CD4-positive, alpha-beta T cell treated with Interleukin-17A for 1 hour (primary cell): ENCODE measurements around the gene TBCCD1.
"Not testable (repeated sequence)": the region's sequence is repeated elsewhere in the genome, so short reads cannot be mapped to it uniquely, and the experiment has no call there.

Experiments used
- DNase-seq: peaks from one replicate; pipeline ENCODE4 v3.0.0-alpha.2; 2020

The TBCCD1 gene

GRCh38 chr3:186596568-186597287 lies 29.6 kb upstream of the TBCCD1 start:
- DNase-seq: no peak

DNA sequence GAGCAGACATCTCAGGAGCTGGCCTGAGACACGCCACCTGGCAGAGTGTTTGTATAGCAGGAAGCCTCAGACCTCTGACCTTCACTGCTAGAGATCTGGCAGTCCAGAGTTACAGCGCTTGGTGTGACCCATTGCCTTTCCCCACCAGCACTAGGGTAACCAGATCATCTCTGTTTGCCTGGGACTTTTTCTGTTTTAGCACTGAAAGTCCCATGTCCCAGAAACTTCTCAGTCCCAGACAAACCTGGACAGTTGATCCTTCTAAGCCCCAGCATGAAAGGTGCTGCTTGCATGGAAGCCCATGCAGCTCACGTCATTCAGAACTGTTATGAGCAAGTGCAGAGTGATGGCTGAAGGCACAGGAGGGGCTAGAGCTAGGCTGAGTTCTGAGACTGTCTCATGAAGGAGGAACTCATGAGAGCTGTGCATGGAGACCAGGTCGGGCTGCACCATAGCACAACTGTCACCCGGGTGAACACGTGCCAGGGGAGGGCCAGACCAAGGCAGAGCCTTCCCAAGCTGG lies 27.5 kb upstream of the TBCCD1 start:
- DNase-seq: no peak

DNA sequence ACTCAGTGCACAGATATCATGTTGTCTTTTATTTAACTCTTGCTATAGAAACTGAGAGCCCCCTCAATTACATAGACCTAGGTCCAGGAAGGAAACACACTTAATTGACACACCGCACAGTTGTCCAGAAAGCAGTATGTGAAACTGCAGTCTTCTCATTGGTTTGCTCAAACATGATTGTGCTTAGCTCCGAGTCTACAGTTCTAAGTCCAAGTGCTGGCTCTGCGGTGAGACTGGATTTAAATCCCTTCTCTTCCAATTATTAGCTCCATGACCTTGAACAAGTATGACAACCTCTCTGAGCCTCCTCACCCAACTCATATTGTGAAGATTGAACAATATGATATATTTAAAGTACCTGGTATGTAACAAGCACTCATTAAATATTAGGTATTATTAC lies 26.7 kb upstream of the TBCCD1 start:
- no peak for DNase-seq

- no peak for DNase-seq
Measured at GRCh38 chr3:186592682-186593081, 25.5 kb upstream of the TBCCD1 start.

GRCh38 chr3:186590580-186591295 lies 23.6 kb upstream of the TBCCD1 start:
- no peak for DNase-seq

DNA sequence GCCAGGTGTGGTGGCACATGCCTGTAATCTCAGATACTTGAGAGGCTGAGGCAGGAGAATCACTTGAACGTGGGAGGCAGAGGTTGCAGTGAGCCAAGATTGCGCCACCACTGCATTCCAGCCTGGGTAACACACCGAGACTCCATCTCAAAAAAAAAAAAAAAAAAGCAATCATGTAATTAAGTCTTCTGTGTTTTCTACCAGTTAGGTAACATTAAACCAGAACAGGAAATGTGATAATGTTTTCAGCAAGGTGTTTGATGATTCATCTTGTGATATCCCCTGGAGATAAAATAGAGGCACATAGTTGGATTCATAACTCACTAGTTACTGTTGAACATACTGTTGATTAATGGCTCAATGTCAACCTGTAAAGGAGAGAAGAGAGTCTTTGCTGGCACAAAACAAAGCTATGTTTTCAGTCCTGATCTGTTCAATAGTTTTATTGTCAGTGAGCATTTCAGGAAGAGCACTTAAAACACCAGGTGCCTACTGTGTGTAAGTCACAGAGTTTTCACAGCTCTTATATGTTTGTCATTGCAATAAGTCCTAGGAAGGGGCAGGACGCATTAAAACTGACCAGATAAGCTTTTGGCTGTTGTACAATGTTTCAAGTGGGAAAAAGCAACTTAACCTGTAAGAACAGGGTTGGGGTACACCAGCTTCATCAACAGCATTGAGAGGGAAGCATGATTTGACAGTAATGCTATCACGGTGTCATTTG lies 22.9 kb upstream of the TBCCD1 start:
- DNase-seq: peak; percentile 40

DNA sequence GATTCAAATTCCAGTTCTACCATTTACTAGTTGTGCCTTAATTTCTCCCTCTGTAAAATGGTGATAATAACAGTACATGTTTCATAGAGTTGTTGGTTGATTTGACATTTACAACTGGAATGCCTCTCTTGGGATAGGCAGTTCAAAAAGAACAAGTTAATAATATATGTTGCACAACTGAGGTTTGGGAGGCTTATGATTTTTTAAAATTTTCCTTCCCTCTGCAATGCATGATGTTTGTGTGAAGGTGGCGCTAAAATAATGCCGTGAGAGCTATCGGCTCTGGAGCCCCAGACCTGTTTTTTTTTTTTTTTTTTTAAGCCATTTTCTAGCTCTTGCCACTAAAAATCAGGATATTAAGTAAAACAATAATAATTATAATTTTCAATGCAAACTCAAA lies 22.0 kb upstream of the TBCCD1 start:
- DNase-seq: no peak

GRCh38 chr3:186588632-186589031 lies 21.5 kb upstream of the TBCCD1 start:
- DNase-seq: no peak

DNA sequence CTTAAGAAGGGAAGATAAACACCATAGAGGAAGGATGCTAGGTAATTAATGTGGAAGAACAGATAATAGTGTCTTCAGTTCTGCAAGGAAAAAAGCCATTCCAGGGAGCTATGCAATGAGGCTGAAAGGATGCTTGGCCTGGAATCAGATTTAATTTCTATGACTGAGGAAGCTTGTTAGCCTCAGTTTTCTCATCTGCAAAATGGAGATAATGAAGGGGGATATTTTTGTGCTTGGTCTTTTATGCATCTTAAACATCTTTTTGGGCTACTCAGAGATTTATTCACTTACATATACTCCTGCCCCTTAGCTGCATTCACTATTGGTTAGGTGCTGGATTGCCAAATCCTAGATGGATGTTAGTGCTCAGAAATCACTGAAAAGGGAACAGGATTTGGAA lies 20.0 kb upstream of the TBCCD1 start:
- DNase-seq: no peak

GRCh38 chr3:186586245-186586644 lies 19.1 kb upstream of the TBCCD1 start:
- not testable (repeated sequence) for DNase-seq

- no peak for DNase-seq
Measured at GRCh38 chr3:186583831-186584230, 16.7 kb upstream of the TBCCD1 start.

GRCh38 chr3:186582541-186582940 lies 15.4 kb upstream of the TBCCD1 start:
- DNase-seq: no peak

DNA sequence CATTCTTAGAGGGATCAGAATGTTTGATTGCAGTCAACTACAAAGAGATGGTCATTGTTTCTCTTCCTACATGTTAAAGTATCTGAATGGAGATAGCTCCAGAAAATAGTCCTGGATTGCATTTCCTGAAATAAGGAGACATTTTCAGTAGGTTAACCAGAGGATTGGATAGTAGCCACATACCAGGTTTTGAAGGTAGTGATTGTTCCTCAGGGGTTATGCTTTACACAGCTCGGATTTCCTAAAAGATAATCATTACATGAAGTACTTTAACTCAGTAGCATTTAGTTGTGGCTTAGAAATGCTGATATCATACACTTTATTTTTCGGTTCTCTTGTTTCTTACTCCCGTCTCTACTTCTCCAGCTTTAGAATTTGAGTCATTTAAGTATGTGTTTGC lies 13.6 kb upstream of the TBCCD1 start:
- DNase-seq: no peak

GRCh38 chr3:186577521-186577920 lies 10.4 kb upstream of the TBCCD1 start:
- no peak for DNase-seq

DNA sequence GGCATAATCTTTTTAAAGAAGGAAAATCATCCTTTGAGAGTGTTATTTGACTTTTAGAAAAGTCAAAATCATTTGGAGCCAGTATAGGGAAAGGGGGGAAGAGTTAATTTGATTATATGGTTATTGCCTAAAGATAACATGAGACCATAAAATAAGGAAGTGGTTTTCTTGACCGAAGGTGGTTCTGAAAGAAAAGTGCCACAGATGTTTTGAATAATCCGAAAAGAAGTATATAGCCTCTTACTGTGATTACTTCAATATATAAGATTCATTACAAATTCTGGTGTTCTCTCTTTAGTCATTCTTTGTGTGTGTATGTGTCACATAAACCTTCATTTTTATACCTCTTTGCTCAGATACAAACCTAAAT lies 4.5 kb upstream of the TBCCD1 start:
- no peak for DNase-seq

DNA sequence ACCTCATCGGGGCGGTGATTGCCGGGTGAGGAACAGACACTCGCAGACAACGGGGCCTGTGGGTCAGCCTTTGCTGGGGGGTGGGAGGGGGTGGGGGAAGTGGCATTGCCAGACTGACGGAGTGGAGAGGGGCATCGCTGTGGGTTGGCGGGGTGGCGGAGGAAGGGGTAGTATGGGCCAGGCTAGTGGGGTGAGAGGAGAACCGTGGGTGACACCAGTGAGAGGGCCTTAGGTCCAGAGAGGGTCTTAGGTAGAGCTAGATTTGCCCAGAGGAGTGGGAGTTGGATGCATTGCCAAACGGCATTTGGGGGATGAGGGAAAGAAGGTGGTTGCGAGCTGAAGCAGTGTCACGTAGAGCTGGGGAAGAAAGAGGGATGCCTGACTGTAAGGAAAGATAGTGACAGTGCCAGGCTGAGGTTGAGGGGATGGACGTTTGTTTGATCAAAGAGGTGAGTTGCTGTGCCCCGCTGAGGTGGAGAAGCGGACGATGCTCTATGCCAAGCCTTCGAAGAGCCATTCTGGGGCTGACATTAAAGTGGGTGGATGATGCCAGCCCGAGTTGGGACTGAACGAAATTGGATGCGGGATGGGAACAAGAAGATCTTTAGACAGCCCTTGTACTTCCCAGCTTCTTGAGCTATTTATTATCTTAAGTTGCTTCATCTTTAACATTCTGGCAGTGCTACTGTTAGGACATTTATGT lies 4.0 kb upstream of the TBCCD1 start:
- DNase-seq: peak; percentile 11

DNA sequence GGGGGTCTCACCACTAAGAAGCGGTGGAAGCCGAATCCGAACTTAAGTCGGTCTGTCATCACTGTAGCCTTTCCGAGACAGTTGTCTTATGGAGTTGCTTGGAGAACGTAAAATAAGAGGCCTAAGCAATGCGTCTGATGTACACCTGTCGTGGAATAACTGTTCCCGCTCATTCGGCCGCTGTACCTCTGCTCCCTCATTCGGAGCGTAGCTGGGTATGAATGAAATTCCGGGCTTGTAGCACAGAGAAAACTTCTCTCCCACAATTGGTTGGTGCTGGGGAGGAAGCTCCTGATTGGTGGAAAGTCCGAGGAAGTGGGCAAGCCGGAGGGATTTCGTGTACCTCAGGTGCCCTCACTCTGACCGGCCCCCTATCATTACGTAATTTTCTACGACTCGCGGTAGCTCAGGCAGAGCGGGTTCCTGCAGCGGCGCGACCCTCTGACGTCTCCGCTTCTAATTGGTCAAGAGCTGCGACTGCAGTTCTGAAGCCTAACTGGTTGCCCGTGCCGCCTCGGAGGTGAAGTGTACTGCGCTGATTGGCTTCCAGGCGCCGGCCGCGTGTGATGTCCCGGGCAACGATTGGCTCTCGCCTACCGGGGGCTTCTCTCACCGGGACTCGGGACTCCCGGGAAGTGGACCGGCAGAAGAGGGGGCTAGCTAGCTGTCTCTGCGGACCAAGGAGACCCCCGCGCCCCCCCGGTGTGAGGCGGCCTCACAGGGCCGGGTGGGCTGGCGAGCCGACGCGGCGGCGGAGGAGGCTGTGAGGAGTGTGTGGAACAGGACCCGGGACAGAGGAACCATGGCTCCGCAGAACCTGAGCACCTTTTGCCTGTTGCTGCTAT lies 3.2 kb upstream of the TBCCD1 start, which contains the start of gene DNAJB11:
Gene DNAJB11, plus strand, starts transcription at position 625 of the 845 bp plus-strand sequence. Its CDS starts 178 bp downstream, at position 803.
- peak; percentile 99 for DNase-seq

DNA sequence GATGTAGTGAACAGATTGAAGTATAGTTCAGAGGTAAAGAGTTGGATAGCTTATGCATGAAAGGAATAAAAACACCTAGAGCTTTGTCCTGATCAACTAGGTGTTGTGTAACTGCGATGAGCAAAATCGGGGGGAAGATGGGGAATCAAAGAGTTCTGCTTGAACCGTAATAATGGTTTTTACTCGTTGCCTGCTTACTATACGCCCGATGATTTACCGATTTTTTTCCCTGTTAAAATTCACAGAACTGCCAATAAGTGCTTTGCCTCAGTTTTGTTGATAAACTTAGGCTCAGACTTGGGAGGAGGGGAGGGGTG lies 2.6 kb upstream of the TBCCD1 start:
- no peak for DNase-seq

DNA sequence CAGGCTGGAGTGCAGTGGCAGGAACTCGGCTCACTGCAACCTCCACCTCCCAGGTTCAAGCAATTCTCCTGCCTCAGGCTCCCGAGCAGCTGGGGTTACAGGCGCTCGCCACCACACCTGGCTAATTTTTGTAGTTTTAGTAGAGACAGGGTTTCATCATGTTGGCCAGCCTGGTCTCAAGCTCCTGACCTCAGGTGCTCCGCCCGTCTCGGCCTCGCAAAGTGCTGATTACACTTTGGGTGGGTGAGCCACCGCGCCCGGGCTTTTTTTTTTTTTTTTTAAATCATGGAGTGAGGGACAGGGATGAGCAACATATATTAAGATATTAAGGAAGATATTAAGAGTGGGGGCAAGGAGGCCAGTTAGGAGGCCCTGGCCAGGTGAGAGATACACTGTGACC lies 2.2 kb upstream of the TBCCD1 start:
- DNase-seq: not testable (repeated sequence)

- no peak for DNase-seq
Measured at GRCh38 chr3:186566772-186567071, 417 bp downstream of the TBCCD1 start.

GRCh38 chr3:186564586-186564985 lies 2.6 kb downstream of the TBCCD1 start:
- DNase-seq: no peak

DNA sequence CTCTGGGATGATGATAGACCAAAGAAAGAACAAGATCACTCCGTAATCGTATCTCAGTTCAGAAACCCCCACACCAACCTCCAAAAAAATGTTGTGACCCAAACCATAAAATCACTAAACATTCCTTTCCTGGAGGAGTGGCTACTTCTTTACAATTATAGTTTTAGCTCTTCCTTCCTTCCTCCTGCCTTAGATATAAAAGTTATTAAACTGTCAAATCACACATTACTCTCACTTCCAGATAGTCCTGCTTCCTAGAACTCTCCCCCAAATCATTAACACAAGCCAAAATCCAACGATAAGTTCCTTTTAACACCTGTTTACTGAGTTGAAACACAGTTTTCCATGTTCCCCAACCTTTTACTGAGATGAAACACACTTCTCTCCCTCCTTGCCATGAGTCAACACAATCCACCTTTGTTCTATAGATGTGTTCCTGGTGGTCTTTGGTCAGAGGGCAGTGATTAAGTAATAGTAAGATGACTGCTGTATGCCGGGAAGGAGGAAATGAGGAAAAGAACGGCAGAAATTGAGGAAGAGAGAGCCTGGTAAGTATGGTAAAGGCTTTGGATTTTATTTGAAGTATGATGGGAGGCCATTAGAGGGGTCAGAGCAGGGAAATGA lies 14.6 kb downstream of the TBCCD1 start:
- DNase-seq: no peak
